RPMI7951 (cell line): ENCODE data around the gene UBASH3B. TPM values are rescaled to one million over a fixed set of nuclear protein-coding genes. Genes with fewer than 3 reads are reported as not detected.
A peak's percentile ranks its signal among the peaks of the same experiment; 100 is the strongest.

Source experiments
- DNase-seq: peaks from one replicate; pipeline ENCODE4 v3.0.0-alpha.2; 2012; ENCODE audit warnings: low read depth
- total RNA-seq: library from RNA; depleted of rRNA; stranded (reverse); fragments of >200 nt; shearing (Covaris generic); gene quantifications from 2 replicates; pipeline ENCODE4 v1.2.3, GENCODE V29; 2014

The UBASH3B gene
- total RNA-seq, 1 experiment from 2014 or later = 16.0 TPM

DNA sequence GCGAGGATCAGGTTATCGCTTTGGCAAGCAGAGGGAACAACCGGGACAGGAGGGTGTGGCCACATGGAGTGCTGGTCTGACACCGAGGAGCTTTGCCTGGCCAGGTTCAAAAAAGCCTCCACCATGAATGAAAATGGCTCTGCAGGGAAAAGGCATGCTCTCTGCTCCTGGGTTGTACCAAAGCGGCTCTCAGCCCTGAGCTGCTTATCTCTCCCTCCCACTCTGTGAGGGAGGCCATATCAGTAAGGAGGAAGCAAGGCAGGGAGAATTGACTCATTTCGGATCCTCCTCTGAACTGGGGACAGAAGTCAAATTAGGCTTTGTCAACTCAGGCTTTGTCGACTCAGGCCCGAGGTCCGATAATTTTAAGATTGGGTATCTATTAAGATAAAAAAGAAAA lies 99.9 kb downstream of the UBASH3B start:
- no peak for DNase-seq

DNA sequence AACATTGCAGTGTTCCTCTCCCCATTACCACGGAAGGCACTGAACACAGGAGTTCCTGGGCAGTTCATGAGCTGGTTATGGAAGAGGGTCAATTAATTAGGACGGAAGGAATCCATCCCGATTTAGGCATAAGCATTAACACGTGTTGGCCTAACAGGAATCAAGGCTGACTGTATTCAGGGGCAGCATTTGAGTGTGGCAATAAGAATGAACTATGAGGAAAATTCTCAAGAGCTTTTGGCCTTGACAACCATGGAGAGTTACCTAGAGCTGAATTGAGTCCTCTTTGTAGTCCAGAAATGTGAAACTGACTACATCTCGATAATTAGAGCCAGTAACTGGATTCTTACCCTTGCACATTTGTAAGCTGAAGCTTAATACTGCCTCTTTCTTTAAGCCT lies 100.4 kb downstream of the UBASH3B start:
- DNase-seq = no peak

DNA sequence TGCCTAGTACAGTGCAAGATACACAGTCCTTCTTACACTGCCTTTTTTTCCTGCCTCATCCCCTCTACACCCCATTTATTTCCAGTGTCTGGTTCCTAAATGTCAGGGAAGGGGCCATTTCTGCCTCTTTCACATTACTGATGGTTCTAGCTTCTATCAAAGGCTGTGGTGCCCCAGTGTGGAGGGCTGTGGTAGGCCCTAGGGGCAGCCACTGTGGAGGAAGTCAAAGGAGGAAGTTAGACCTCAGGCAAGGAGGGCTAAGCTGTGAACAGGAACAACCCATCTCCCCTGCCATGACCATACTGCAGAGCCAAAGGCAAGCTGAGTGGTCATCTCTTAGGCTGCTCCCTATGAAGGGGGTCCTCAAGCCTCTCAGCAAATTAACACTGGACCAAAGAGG lies 100.9 kb downstream of the UBASH3B start:
- peak; percentile 32 for DNase-seq

- DNase-seq = no peak
Observed at GRCh38 chr11:122757201-122757600, 101.7 kb downstream of the UBASH3B start.

- DNase-seq = no peak
Observed at GRCh38 chr11:122758339-122758738, 102.8 kb downstream of the UBASH3B start.

DNA sequence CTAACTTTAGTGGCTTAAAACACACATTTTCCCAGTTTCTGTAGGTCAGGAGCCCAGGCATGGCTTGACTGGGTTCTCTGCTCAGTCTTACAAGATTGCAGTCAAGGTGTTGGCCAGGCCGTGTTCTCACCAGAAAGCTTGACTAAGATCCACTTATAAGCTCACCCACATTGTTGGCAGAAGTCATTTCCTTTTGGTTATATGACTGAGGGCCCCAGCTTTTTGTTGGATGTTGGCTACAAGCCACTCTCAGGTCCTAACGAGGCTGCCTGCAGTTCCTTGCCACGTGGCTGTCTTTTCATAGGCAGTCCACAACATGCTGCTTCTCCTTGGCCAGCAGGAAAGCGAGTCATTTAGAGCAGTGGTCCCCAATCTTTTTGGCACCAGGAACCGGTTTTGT lies 103.5 kb downstream of the UBASH3B start:
- DNase-seq = peak; percentile 63

DNA sequence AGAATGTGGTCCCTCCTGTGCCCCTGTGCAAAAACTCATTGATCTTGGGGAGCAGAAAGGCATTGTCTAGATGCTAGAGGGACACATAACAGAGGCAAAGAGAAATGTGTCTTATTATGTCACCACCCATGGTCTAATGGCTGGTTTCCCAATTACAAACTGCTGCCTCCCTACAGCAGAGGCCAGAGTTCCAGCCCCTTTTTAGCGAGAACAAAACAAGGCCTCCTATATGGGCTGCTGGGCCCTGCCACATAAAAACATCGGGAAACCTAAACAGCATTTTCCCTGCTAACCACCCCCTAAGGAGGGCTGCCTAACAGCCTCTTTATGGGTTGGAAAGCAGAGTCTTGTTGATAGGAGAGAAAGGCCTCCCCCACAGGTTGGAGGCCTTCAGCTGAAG lies 107.6 kb downstream of the UBASH3B start:
- DNase-seq = no peak

DNA sequence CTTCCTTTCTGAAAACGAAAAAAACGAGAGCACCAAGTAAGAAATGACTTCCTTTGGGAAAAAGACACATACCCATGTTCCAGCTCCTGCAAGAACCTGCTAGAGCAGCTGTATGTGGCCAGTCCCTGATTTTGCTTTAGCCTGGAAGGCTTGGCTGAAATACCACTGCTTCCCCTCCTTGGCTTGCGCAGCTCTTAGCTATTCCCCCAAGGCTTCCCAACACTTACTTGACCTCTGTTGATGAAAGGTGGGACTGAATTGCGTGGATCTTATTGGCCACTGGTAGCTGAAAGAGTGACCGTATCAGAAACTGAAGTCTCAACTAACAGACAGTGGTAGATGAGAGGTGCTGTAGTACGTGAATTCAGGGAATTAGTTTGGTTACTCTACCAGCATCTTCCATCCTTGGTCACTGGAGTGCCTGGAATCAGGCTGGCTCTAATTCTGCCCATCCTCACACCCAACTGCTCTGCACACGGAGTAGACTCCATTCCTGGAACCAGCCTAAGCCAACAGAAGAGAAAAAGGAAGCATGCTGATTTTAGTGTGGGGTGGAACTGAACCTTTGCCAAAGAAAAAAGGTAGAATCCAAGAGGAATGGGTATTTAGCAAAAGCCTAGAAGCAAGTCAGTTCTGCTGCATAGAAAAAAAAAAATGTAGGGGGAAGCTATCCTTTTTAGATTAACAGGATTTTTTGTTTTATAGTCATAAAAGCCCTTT lies 109.0 kb downstream of the UBASH3B start:
- DNase-seq = no peak

DNA sequence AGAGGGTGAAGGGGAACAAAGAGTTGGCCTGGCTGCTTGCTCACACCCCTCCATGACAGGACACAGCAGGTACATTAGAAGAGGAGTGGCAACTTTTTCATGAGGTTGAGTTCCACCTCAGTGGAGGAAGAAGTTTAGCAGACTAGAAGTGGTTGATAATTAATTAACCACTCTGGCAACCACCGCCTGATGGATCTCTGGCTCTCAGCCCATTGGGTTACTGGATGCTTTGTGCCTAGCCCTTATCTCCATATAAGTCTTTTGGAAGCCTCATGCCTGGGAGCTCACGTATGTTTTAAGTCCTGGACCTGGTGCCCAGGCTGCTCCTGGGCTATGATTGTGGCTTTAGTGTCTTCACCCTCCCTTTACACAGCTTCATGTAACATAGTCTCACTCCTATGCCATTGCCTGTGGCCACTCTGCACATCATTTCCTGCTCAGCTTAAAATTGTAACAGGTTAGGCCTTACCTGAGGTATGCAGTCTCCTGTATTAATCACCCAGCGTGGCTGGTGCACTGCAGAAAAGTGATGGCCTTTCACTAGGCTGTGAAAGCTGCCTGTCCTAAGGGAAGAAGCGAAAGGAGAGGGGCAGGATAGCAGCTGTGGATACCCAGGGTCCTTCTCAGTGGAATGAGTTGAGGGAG lies 110.1 kb downstream of the UBASH3B start:
- DNase-seq = no peak

DNA sequence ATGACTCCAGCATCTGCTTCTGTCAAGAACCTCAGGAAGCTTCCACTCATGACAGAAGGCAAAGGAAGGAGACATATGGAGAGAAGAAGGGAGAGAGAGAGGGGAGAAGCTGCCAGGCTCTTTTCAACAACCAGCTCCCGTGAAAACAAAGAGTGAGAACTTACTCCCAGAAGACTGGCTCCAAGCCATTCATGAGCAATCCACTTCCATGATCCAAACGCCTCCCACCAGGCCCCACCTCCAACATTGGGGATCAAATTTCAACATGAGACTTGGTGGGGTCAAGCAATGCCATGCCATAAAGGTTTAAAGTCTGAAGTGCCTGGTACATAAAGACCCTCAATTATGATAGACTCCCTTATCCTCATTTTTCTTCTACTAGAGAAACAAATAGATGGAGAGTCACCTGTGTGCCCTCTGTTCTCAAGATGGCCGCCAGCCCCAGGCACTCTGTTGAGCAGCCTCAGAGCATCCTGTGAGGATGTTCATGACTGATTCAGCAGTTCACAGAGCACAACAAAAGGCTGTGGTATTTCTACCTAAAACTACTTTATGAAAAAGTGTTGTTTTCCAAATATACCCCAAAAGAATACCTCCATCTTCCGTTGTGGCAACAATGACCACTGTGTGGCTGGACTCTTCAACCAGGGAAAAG lies 113.7 kb downstream of the UBASH3B start:
- peak; percentile 25 for DNase-seq

- peak; percentile 58 for DNase-seq
Observed at GRCh38 chr11:122772945-122773344, 117.4 kb downstream of the UBASH3B start.

DNA sequence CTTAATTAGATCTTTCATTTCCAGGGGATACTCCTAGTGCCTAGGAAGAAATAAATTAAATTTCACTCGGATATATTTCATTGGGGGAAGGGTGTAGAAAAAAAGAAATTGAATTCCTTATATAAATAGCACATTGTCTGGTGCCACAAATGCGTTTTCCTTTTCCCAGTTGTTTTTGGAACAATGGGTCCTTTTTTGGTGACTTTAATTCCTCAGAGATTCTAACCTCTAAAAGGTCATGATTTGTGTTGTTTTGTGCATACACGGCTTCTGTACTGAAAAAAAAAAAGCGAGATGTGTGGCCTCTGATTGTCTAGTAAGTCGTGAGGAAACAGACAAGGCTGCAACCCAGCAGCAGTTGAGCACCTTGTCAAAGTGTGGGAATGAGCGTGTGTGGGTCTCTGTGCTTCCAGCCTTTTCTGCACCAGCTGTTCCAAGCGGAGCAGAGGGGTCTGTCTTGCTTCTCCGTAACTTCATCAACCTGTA lies 118.3 kb downstream of the UBASH3B start:
- no peak for DNase-seq

GRCh38 chr11:122775675-122776271 lies 120.3 kb downstream of the UBASH3B start:
- DNase-seq = no peak

- DNase-seq = no peak
Observed at GRCh38 chr11:122776546-122776945, 121.0 kb downstream of the UBASH3B start.

DNA sequence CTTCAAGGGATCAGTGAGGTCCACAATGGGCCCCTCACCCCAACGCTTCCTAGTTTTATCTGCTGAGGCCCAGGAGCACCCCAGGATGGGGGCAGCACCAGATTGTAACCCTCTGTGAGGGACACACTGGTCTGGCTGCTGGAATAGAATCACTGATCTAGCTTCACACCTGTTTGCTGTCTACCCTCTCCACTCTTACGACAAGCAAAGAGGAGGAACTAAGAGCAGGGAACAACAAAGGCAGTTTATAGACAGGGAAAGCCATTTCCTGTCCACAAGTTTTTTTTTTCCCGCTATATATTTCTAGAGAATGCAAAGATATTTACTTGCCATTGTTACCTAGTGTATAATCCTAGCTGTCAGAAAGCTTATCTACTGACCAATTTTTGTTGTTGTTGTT lies 121.8 kb downstream of the UBASH3B start:
- DNase-seq = no peak

DNA sequence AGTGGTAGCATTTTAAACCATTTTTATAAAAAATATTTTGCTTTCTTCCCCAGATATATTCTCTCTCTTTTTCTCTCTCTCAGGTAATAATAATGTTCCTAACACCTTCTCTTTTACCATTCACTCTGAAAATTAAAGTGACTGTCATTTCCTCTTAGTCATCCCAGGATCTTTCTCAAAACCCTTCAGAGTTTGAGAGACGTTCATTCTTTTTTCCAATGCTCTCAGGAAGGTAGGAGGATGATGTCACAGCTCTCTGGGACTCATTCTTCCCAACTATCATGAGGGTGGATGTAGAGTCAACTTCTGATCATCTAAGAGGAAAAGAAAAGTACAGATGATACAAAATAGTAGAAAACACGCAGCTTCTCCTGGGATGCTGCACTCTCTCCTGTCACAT lies 122.6 kb downstream of the UBASH3B start:
- peak; percentile 39 for DNase-seq

GRCh38 chr11:122779047-122779629 lies 123.6 kb downstream of the UBASH3B start:
- no peak for DNase-seq

- DNase-seq = no peak
Observed at GRCh38 chr11:122780296-122780949, 124.9 kb downstream of the UBASH3B start.

GRCh38 chr11:122781378-122782195 lies 126.1 kb downstream of the UBASH3B start:
- DNase-seq = peak; percentile 83

- no peak for DNase-seq
Observed at GRCh38 chr11:122782222-122782621, 126.7 kb downstream of the UBASH3B start.
